ENCODE results near the gene CD80. TPM values are rescaled to one million over a fixed set of nuclear protein-coding genes. Genes with fewer than 3 reads are reported as not detected.

Gene CD80
- total RNA-seq = 1 to 10 TPM in 3 of 4 donors, under 1 TPM in 1; 0.65 to 4.4 (median 2.0) TPM

GRCh38 chr3:119559441-119559963, at the start of gene CD80:
CD80 (minus strand) TSS chr3:119559614; CDS start chr3:119557728, 1,886 bp downstream.
- no peak for TF ChIP-seq CTCF (IDR thresholded peaks at IDR 0.05; ENCODE audit: low read depth)

DNA sequence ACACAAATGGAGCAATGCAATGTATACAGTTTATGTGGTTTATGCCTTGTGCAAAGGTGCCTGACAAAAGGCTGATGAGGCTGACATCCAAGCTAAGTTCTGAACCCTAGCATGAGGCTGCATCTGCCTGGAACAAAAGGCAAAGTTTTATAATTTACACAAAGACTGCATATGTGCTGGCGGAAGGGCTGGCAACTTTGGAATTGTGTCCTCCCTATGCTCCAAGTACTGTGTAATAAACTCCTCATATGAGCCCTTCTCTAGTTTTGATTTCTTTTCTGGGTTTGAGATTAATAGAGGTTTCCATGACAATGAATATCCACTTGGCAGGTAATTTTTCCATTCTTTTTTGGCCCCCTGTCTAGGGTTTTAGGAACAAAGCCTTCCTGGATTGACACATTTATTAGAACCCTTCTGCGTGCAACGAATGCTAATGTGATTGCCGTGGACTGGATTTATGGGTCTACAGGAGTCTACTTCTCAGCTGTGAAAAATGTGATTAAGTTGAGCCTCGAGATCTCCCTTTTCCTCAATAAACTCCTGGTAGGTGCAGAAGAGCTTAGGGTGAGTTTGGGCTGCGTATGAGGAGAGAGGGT, 49.1 kb upstream of the CD80 start:
- TF ChIP-seq CTCF (IDR thresholded peaks at IDR 0.05; ENCODE audit: low read depth) = no peak

GRCh38 chr3:119604878-119605277, 45.5 kb upstream of the CD80 start:
- no peak for TF ChIP-seq CTCF (IDR thresholded peaks at IDR 0.05; ENCODE audit: low read depth)

DNA sequence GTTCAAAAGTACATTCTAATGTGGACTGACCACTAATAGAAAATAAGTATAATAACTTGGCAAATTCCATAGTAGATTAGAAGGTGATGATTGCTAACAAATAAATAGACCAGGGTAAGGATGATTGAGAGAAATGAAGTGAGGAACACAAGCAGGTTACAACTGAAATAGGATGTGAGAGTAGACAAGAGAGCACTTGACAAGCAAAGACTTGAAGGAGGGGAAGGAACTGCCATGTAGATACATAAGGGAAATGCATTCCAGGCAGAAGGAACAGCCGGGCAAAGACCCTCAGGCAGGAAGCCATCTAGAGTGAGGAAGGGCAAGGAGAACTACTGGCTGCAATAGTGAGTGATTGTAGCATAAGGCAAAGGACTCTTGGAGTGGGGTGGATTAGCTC, 43.3 kb upstream of the CD80 start:
- TF ChIP-seq CTCF (IDR thresholded peaks at IDR 0.05; ENCODE audit: low read depth) = no peak

DNA sequence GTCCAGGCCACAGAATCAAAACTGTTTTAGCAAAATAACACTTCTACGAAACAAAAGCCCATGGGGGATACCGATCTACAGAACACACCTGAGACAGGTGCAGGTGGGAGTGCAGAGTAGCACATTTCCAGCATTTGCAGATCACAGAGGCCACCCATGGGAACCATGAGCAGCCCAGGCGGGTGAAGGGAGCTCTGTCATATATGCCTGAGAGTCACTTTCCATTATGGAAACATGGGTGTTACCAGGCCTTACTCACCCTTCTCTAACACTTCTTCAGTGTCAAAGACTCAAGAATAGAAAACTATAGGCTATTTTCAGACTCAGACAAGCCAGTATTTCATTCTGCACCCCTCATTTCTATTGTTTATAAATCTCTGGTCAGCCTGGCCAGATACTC, 41.7 kb upstream of the CD80 start:
- TF ChIP-seq CTCF (IDR thresholded peaks at IDR 0.05; ENCODE audit: low read depth) = no peak

DNA sequence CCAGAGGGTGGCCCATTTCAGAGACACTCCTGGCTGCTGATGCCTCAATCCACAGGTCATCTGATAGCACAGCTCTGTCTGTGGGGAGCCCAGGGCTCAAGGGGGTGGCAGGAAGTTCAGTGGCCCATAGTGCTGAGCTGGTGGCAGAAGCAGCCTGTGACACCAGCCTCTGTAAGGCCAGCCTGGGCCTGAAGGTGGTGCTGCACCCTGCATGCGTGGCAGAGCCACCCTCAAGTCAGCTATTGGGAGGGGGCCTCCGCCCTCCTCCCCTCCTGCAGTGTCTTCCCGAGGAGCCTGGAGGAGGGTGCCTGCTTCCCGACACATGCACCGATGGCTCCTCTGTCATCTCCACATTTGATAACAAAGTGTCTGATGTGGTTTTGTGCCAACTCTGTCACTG, 41.3 kb upstream of the CD80 start:
- no peak for TF ChIP-seq CTCF (IDR thresholded peaks at IDR 0.05; ENCODE audit: low read depth)

DNA sequence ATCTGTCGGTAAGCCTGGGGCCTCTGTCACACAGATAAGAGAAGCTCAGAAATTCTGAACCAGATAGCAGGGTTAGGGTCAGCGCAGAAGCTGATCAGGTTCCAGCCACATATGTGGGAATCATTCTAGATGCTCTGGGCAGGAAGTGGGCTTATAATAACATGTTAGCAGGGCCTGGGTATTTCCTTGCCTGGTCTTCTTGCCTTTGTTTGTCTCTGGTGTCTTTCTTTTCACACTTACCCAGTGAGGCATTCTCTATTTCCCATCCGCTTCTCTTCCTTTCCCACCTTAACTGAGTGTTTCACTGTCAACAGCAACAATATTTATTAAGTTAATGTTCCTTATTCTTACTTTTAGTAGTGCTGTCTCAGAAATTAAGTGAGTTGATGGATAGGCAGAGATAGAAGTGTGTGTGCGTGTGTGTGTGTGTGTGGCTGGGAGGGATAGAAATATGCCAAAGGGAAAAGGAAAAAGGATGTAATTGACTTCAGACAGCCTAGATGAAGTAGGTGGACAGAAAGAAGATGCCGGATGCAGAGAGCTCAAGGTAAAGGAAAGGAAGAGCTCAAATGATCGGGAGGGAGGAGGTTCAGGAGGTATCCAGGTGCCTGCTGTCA, 40.3 kb upstream of the CD80 start:
- no peak for TF ChIP-seq CTCF (IDR thresholded peaks at IDR 0.05; ENCODE audit: low read depth)
